Lower leg skin (tissue), 3 donors: Measurements from ENCODE around the gene NFIA.

Source experiments
- CTCF ChIP-seq, 3 donors: fragments of 450-650 bp; IDR thresholded peaks; one replicate each; pipeline ENCODE4 v1.5.1; 2016; ENCODE audit warnings: antibody characterized with exemption in 3 of 3, mild to moderate bottlenecking in 3 of 3, moderate library complexity in 2 of 3
- POLR2A ChIP-seq, 2 donors: fragments of 450-650 bp; IDR thresholded peaks; one replicate each; pipeline ENCODE4 v1.6.1; 2016 to 2017; ENCODE audit warnings: antibody characterized with exemption in 2 of 2, mild to moderate bottlenecking in 1 of 2, moderate library complexity in 1 of 2

GRCh38 chr1:61170328-61171238 is 88.2 kb downstream of the NFIA start:
- TF ChIP-seq CTCF (IDR thresholded peaks at IDR 0.05): no peak
- no peak for TF ChIP-seq POLR2A (IDR thresholded peaks at IDR 0.05)
